Uterus (tissue), 4 donors: ENCODE measurements around the gene TTC23. TPM values are rescaled to one million over a fixed set of nuclear protein-coding genes. Genes with fewer than 3 reads are reported as not detected.

Source experiments
- DNase-seq, 2 donors: peaks; one replicate each; pipeline ENCODE4 v3.0.0-alpha.2; 2019 to 2020
- H3K27ac ChIP-seq, 2 donors: fragments of 200-600 bp; sonication (generic); 1 replicate in 1 of 2; 2 replicates in 1 of 2; pipeline ENCODE4 v1.5.1; 2016 to 2018
- H3K27me3 ChIP-seq, 2 donors: fragments of 200-600 bp; sonication (generic); one replicate each; pipeline ENCODE4 v1.5.1; 2018 to 2019; ENCODE audit warnings: control low read depth in 1 of 2
- H3K36me3 ChIP-seq, 2 donors: fragments of 200-600 bp; sonication (generic); one replicate each; pipeline ENCODE4 v1.5.1; 2019; ENCODE audit warnings: control low read depth in 1 of 2
- H3K4me1 ChIP-seq, 2 donors: fragments of 200-600 bp; sonication (generic); one replicate each; pipeline ENCODE4 v1.5.1; 2018 to 2019; ENCODE audit warnings: control low read depth in 1 of 2
- H3K4me3 ChIP-seq, 2 donors: fragments of 200-600 bp; sonication (generic); 1 replicate in 1 of 2; 2 replicates in 1 of 2; pipeline ENCODE4 v1.5.1; 2018 to 2019; ENCODE audit warnings: mild to moderate bottlenecking in 1 of 2
- H3K9me3 ChIP-seq, 2 donors: fragments of 200-600 bp; sonication (generic); one replicate each; pipeline ENCODE4 v1.5.1; 2019; ENCODE audit warnings: control low read depth in 1 of 2
- POLR2A ChIP-seq, 2 donors: fragments of 450-650 bp; IDR thresholded peaks; one replicate each; pipeline ENCODE4 v1.6.1; 2016; ENCODE audit warnings: antibody characterized with exemption in 2 of 2, mild to moderate bottlenecking in 1 of 2, moderate library complexity in 1 of 2
- intact Hi-C: fragments of 100-400 bp; cut with DNase I; formaldehyde crosslinking; loops from one replicate; pipeline ENCODE4 v1.15.1; 2023; ENCODE audit warnings: low total_unique reads
- total RNA-seq, 4 donors: library from RNA; depleted of rRNA in 3 of 4; stranded (reverse); fragments of >200 nt in 3 of 4; gene quantifications; one replicate each; pipeline versions ENCODE4 v1.1.0 to v1.2.4, GENCODE V29; 2014 to 2023
- TF ChIP-seq, protein P1 (sequence below), 4 experiments: fragments of 200-600 bp in 2 of 4; fragments of 450-650 bp in 2 of 4; sonication (generic) in 2 of 4; IDR thresholded peaks; one replicate each; pipeline ENCODE4 v1.5.1; 2016 to 2019; ENCODE audit warnings: antibody characterized with exemption in 4 of 4, mild to moderate bottlenecking in 2 of 4, moderate library complexity in 1 of 4
- donor health status: DM: yes; HTN: yes; CAD: no.

TTC23 gene
- total RNA-seq, 4 donors from 2014 or later = 10.0 to 54.1 (median 31.0) TPM

DNA sequence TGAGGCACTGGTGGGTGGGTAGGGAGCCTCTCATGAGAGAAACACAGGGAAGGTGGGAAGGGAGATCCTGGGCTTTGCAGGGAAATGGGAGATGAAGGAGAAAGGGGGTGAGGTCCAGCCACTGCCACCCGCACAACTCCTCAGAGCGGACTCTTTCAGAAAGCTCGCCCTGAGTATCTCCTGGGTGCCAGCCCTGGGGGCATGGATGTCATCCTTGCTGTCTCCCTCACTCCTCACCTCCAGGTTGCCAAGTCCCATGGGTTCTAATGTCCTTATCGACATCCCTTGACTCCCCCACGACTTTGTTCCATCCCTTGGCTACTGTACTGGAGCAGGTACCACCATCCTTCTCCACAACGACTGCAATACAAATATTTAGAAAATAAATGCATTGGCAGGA, 103.6 kb downstream of the TTC23 start:
- intact Hi-C loops = no loop called here
- no peak for DNase-seq
- TF ChIP-seq, protein P1, sequence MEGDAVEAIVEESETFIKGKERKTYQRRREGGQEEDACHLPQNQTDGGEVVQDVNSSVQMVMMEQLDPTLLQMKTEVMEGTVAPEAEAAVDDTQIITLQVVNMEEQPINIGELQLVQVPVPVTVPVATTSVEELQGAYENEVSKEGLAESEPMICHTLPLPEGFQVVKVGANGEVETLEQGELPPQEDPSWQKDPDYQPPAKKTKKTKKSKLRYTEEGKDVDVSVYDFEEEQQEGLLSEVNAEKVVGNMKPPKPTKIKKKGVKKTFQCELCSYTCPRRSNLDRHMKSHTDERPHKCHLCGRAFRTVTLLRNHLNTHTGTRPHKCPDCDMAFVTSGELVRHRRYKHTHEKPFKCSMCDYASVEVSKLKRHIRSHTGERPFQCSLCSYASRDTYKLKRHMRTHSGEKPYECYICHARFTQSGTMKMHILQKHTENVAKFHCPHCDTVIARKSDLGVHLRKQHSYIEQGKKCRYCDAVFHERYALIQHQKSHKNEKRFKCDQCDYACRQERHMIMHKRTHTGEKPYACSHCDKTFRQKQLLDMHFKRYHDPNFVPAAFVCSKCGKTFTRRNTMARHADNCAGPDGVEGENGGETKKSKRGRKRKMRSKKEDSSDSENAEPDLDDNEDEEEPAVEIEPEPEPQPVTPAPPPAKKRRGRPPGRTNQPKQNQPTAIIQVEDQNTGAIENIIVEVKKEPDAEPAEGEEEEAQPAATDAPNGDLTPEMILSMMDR (IDR thresholded peaks at IDR 0.05) = no peak
- Histone ChIP-seq H3K36me3 (no peaks in the 10 kb centered on the region), H3K4me1 (peaks cover 0 to 4% of the 10 kb centered on the region in 2 donors), H3K27ac (no peak overlapping the region), H3K4me3 (no peak overlapping the region), H3K27me3 (no peaks in the 10 kb centered on the region), H3K9me3 (no peaks in the 10 kb centered on the region)

DNA sequence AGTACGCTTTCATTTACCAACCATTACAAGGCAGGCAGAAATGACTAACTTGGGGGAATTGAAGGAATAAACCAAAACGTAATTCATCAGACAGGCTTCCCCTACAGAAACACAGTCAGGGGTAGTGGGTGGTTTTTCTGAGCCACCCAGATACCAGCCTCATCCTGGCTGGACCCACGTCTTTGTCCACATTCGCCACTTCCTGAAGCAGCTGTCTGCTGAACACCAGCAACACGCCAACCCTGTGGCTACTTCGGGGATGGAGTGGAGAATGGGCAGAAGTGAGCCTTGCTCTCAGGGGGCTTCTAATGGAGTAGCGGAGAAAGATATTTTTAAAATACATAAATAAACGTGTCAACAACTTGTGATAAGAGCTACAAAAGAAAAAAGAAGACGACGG, 104.4 kb downstream of the TTC23 start:
- peaks cover 0 to 4% of the 10 kb centered on the region in 2 donors for H3K4me1 ChIP-seq
- H3K9me3 ChIP-seq = no peaks in the 10 kb centered on the region
- intact Hi-C loops = no loop called here
- no peak for DNase-seq
- no peak overlapping the region for H3K4me3 ChIP-seq
- H3K36me3 ChIP-seq = no peaks in the 10 kb centered on the region
- H3K27me3 ChIP-seq = no peaks in the 10 kb centered on the region
- TF ChIP-seq, protein P1 (IDR thresholded peaks at IDR 0.05) = no peak
- TF ChIP-seq POLR2A (IDR thresholded peaks at IDR 0.05) = no peak
- no peak overlapping the region for H3K27ac ChIP-seq

DNA sequence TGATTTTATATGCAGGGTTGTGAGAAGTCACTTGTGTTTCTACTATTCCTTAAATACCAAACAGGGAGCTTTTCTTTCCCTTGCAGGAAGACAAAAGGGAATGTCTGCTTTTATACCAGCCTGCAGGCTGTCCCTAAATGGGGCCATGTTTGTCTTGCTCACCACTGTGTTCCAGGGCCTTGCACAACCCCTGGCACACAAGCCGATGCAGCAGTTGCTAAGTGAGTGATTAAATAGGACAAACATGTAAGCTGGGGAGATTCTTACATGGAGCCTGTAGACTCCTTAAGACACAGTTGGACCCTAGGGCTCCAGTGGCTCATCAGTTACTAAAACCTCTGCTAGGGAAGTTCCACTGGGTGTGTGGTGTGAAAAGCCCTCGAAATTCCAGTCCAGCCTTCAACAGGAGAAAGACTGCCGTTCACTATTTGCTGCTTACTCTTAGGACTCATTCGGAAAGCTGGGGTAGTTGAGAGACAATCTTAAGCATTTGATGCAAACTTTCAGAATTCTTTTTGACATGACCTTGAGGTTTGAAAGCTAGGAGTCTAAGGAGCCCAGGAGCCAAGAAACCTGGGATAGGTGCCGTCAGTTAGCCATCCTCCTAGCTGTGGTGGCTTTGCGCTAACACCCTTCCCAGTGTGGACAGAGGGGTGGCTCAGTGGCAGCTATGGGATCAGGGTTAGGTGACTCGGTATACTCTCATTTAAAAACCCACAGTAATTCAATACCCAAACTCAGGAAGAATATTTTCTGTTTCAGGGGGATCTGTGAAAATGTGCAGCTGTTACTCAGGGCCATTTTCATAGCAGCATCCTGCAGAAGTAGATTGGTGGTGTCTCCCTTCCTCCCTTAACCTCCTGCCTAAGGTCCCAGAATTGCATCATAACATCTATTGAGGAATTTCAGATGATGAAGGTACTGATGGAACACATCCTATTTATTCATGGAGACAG, 105.4 kb downstream of the TTC23 start:
- TF ChIP-seq, protein P1 (IDR thresholded peaks at IDR 0.05) = no peak
- TF ChIP-seq POLR2A (IDR thresholded peaks at IDR 0.05) = no peak
- H3K4me1 ChIP-seq = peaks cover 0 to 4% of the 10 kb centered on the region in 2 donors
- DNase-seq = peak; percentile 43 to 52
- no peak overlapping the region for H3K4me3 ChIP-seq
- no peak overlapping the region for H3K27ac ChIP-seq
- no peaks in the 10 kb centered on the region for H3K36me3 ChIP-seq
- intact Hi-C loops = no loop called here
- no peaks in the 10 kb centered on the region for H3K27me3 ChIP-seq
- no peaks in the 10 kb centered on the region for H3K9me3 ChIP-seq

DNA sequence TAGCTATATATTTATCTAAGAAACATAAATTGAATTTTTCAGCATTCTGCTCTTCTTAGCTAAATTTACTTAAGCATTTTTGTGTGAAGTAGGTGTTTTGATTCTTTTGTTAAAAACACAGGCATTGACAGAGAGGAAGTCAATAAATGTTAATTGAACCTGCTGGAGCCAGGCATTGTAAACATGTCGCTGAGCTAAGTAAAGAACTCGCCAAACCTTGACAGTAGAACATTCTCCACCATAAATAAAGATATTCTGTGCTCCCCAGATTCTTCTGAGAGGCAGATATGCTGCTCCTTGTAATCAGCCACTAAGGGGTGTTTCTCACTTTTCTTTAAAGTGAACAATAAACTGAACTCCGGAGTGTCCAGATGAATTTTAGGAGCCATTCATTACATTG, 106.1 kb downstream of the TTC23 start:
- no peaks in the 10 kb centered on the region for H3K36me3 ChIP-seq
- no peaks in the 10 kb centered on the region for H3K9me3 ChIP-seq
- DNase-seq = no peak
- TF ChIP-seq, protein P1 (IDR thresholded peaks at IDR 0.05) = no peak
- no peak for TF ChIP-seq POLR2A (IDR thresholded peaks at IDR 0.05)
- H3K4me3 ChIP-seq = no peak overlapping the region
- no peak overlapping the region for H3K27ac ChIP-seq
- H3K27me3 ChIP-seq = no peaks in the 10 kb centered on the region
- peaks cover 0 to 4% of the 10 kb centered on the region in 2 donors for H3K4me1 ChIP-seq
- intact Hi-C loops = no loop called here

DNA sequence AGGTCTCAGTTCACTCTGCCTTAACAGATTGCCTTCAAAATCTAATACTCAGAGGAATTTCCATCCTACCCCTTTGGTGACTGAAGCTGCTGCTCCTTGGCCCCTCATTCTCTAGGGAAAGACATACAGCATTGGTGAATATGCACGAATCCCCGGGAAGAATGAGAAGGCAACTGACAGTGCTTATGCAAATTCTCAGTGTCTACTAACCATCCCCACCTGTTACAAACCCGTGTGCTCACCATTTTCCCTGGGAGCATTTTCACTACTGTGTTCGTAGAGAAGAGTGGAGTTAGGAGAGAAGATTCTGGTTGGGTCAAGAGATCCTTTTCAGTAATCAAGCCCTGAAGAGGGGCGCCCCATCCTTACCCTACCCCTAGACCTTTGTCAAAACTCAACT, 106.8 kb downstream of the TTC23 start:
- TF ChIP-seq, protein P1 (IDR thresholded peaks at IDR 0.05) = no peak
- no peak for TF ChIP-seq POLR2A (IDR thresholded peaks at IDR 0.05)
- H3K4me3 ChIP-seq = no peak overlapping the region
- H3K36me3 ChIP-seq = no peaks in the 10 kb centered on the region
- intact Hi-C loops = no loop called here
- H3K9me3 ChIP-seq = no peaks in the 10 kb centered on the region
- H3K27ac ChIP-seq = no peak overlapping the region
- peaks cover 0 to 4% of the 10 kb centered on the region in 2 donors for H3K4me1 ChIP-seq
- H3K27me3 ChIP-seq = no peaks in the 10 kb centered on the region
- no peak for DNase-seq
